HepG2 (cell line): Measurements from ENCODE around the gene DLX1. TPM values are rescaled to one million over a fixed set of nuclear protein-coding genes. Genes with fewer than 3 reads are reported as not detected.

Experiments
- ATF5 ChIP-seq: sonication (generic); formaldehyde crosslinking; IDR thresholded peaks from 2 replicates; pipeline ENCODE4 v1.4.0; 2020; ENCODE audit warnings: mild to moderate bottlenecking, low read depth, missing genetic modification reagents
- ATF7 ChIP-seq, 2 experiments: fragments of 450-650 bp in 1 of 2; sonication (generic) in 1 of 2; formaldehyde crosslinking in 1 of 2; IDR thresholded peaks; 2 replicates each; pipeline versions ENCODE4 v1.4.0 to v1.6.1; 2016 to 2020; ENCODE audit warnings: antibody characterized with exemption in 1 of 2, mild to moderate bottlenecking in 1 of 2, missing genetic modification reagents in 1 of 2
- EZH2 ChIP-seq: conservative IDR thresholded peaks from 2 replicates; pipeline ENCODE4 v1.6.1; 2012; ENCODE audit warnings: mild to moderate bottlenecking, low read depth, low read length, moderate library complexity
- HDAC1 ChIP-seq: sonication (generic); formaldehyde crosslinking; IDR thresholded peaks from 2 replicates; pipeline ENCODE4 v1.5.1; 2020; ENCODE audit warnings: mild to moderate bottlenecking, missing genetic modification reagents
- MEF2D ChIP-seq: sonication (generic); formaldehyde crosslinking; IDR thresholded peaks from 2 replicates; pipeline ENCODE4 v1.5.1; 2020; ENCODE audit warnings: mild to moderate bottlenecking, missing genetic modification reagents
- MEIS1 ChIP-seq: sonication (generic); formaldehyde crosslinking; IDR thresholded peaks from 2 replicates; pipeline ENCODE4 v1.9.0; 2021; ENCODE audit warnings: mild to moderate bottlenecking, missing genetic modification reagents, moderate library complexity, borderline replicate concordance
- NR2F1 ChIP-seq, 2 experiments: fragments of 450-650 bp in 1 of 2; formaldehyde crosslinking in 1 of 2; IDR thresholded peaks; 2 replicates each; pipeline versions ENCODE4 v1.5.0 to v1.6.1; 2016 to 2020; ENCODE audit warnings: mild to moderate bottlenecking in 1 of 2, missing compliant biosample characterization in 1 of 2, missing genetic modification reagents in 1 of 2, moderate library complexity in 1 of 2
- PHF5A ChIP-seq: IDR thresholded peaks from one replicate; pipeline ENCODE4 v1.6.1; 2018; ENCODE audit warnings: low read depth, missing genetic modification reagents; ENCODE audit not compliant: unreplicated experiment
- ZFP37 ChIP-seq: sonication (generic); formaldehyde crosslinking; IDR thresholded peaks from 2 replicates; pipeline ENCODE4 v1.4.0; 2020; ENCODE audit warnings: missing genetic modification reagents, borderline replicate concordance
- ZNF12 ChIP-seq: sonication (generic); formaldehyde crosslinking; IDR thresholded peaks from 2 replicates; pipeline ENCODE4 v1.5.0; 2020; ENCODE audit warnings: missing genetic modification reagents
- ZNF207 ChIP-seq: fragments of 450-650 bp; IDR thresholded peaks from 2 replicates; pipeline ENCODE4 v1.6.1; 2016; ENCODE audit warnings: antibody characterized with exemption, borderline replicate concordance
- ZNF431 ChIP-seq: sonication (generic); formaldehyde crosslinking; IDR thresholded peaks from 2 replicates; pipeline ENCODE4 v1.9.0; 2022; ENCODE audit warnings: missing genetic modification reagents, low read depth, mild to moderate bottlenecking, borderline replicate concordance
- ZNF556 ChIP-seq: sonication (generic); formaldehyde crosslinking; IDR thresholded peaks from 2 replicates; pipeline ENCODE4 v1.4.0; 2020; ENCODE audit warnings: mild to moderate bottlenecking, missing genetic modification reagents, borderline replicate concordance
- polyA plus RNA-seq, 8 experiments: library from polyadenylated mRNA; depleted of rRNA in 3 of 8; stranded (reverse) in 7 of 8; unstranded in 1 of 8; fragments of >200 nt; fragmentation: Illumina TruSeq in 4 of 8; extraction: Trizol in 4 of 8; gene quantifications; 2 replicates each; pipeline versions ENCODE4 v1.2.1 to v1.2.3, GENCODE V29; 2011 to 2016; ENCODE audit warnings: low read depth in 4 of 8, missing spikeins in 1 of 8, mixed read lengths in 1 of 8; ENCODE audit not compliant: insufficient read depth in 1 of 8
- total RNA-seq, 5 experiments: library from RNA; depleted of rRNA; stranded (reverse); fragments of >200 nt; fragmentation: Illumina TruSeq; extraction: Trizol; gene quantifications; 2 replicates each; pipeline ENCODE4 v1.2.3, GENCODE V29; 2016; ENCODE audit warnings: low read depth in 1 of 5
- TF ChIP-seq, protein P1 (sequence below): sonication (generic); formaldehyde crosslinking; IDR thresholded peaks from 2 replicates; pipeline ENCODE4 v1.4.0; 2020; ENCODE audit warnings: missing genetic modification reagents
- TF ChIP-seq, protein P2 (sequence below): sonication (generic); formaldehyde crosslinking; IDR thresholded peaks from 2 replicates; pipeline ENCODE4 v1.4.0; 2020; ENCODE audit warnings: missing genetic modification reagents
- TF ChIP-seq, protein P3 (sequence below): sonication (generic); formaldehyde crosslinking; IDR thresholded peaks from 2 replicates; pipeline ENCODE4 v1.5.0; 2020; ENCODE audit warnings: missing genetic modification reagents

Gene DLX1
- total and polyA plus RNA-seq, 2 of the 13 experiments (the other 11 are each of a cell fraction or from before 2014, with no cell fraction given) = 0.18 to 0.86 TPM

GRCh38 chr2:172102391-172103359 is 17.4 kb downstream of the DLX1 start, which contains the start of gene DLX2 (continued):
- TF ChIP-seq EZH2 = no peak
- TF ChIP-seq, protein P1, sequence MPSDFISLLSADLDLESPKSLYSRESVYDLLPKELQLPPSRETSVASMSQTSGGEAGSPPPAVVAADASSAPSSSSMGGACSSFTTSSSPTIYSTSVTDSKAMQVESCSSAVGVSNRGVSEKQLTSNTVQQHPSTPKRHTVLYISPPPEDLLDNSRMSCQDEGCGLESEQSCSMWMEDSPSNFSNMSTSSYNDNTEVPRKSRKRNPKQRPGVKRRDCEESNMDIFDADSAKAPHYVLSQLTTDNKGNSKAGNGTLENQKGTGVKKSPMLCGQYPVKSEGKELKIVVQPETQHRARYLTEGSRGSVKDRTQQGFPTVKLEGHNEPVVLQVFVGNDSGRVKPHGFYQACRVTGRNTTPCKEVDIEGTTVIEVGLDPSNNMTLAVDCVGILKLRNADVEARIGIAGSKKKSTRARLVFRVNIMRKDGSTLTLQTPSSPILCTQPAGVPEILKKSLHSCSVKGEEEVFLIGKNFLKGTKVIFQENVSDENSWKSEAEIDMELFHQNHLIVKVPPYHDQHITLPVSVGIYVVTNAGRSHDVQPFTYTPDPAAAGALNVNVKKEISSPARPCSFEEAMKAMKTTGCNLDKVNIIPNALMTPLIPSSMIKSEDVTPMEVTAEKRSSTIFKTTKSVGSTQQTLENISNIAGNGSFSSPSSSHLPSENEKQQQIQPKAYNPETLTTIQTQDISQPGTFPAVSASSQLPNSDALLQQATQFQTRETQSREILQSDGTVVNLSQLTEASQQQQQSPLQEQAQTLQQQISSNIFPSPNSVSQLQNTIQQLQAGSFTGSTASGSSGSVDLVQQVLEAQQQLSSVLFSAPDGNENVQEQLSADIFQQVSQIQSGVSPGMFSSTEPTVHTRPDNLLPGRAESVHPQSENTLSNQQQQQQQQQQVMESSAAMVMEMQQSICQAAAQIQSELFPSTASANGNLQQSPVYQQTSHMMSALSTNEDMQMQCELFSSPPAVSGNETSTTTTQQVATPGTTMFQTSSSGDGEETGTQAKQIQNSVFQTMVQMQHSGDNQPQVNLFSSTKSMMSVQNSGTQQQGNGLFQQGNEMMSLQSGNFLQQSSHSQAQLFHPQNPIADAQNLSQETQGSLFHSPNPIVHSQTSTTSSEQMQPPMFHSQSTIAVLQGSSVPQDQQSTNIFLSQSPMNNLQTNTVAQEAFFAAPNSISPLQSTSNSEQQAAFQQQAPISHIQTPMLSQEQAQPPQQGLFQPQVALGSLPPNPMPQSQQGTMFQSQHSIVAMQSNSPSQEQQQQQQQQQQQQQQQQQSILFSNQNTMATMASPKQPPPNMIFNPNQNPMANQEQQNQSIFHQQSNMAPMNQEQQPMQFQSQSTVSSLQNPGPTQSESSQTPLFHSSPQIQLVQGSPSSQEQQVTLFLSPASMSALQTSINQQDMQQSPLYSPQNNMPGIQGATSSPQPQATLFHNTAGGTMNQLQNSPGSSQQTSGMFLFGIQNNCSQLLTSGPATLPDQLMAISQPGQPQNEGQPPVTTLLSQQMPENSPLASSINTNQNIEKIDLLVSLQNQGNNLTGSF = peak; percentile 98
- TF ChIP-seq ZNF556 (CRISPR knock-in tag) = 0 out of 2 replicates have a peak, but pooled peaks have one; percentile 15
- TF ChIP-seq HDAC1 (CRISPR knock-in tag) = no peak; the same call in 1 of the 2 replicates
- TF ChIP-seq NR2F1 (CRISPR knock-in tag; IDR thresholded peaks at IDR 0.05) = 0 out of 4 replicates have a peak, but pooled peaks of 1 of the 2 experiments have one; percentile 12
- TF ChIP-seq ZFP37 = peak; percentile 88; the same call in 1 of the 2 replicates
- TF ChIP-seq MEIS1 (CRISPR knock-in tag) = no peak
- no peak for TF ChIP-seq PHF5A (CRISPR knock-in tag)
- no peak for TF ChIP-seq ZNF207
- no peak for TF ChIP-seq ATF5 (CRISPR knock-in tag)
- no peak; the same call in 1 of the 2 replicates for TF ChIP-seq MEF2D
- TF ChIP-seq, protein P2, sequence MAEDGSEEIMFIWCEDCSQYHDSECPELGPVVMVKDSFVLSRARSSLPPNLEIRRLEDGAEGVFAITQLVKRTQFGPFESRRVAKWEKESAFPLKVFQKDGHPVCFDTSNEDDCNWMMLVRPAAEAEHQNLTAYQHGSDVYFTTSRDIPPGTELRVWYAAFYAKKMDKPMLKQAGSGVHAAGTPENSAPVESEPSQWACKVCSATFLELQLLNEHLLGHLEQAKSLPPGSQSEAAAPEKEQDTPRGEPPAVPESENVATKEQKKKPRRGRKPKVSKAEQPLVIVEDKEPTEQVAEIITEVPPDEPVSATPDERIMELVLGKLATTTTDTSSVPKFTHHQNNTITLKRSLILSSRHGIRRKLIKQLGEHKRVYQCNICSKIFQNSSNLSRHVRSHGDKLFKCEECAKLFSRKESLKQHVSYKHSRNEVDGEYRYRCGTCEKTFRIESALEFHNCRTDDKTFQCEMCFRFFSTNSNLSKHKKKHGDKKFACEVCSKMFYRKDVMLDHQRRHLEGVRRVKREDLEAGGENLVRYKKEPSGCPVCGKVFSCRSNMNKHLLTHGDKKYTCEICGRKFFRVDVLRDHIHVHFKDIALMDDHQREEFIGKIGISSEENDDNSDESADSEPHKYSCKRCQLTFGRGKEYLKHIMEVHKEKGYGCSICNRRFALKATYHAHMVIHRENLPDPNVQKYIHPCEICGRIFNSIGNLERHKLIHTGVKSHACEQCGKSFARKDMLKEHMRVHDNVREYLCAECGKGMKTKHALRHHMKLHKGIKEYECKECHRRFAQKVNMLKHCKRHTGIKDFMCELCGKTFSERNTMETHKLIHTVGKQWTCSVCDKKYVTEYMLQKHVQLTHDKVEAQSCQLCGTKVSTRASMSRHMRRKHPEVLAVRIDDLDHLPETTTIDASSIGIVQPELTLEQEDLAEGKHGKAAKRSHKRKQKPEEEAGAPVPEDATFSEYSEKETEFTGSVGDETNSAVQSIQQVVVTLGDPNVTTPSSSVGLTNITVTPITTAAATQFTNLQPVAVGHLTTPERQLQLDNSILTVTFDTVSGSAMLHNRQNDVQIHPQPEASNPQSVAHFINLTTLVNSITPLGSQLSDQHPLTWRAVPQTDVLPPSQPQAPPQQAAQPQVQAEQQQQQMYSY (CRISPR knock-in tag) = peak; percentile 79
- TF ChIP-seq, protein P3, sequence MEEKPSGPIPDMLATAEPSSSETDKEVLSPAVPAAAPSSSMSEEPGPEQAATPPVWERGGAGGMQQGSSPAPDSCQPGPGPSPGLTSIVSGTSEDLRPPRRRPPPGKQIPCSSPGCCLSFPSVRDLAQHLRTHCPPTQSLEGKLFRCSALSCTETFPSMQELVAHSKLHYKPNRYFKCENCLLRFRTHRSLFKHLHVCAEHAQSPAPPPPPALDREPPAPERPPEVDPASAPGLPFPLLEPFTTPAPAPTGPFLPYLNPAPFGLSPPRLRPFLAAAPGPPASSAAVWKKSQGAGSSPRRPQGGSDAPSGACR (CRISPR knock-in tag) = peak; percentile 69; the same call in 1 of the 2 replicates
- TF ChIP-seq ATF7 (IDR thresholded peaks at IDR 0.05) = no peak
- no peak for TF ChIP-seq ATF7 (CRISPR knock-in tag; IDR thresholded peaks at IDR 0.05)
- peak; percentile 81; the same call in 1 of the 2 replicates for TF ChIP-seq ZNF431 (CRISPR knock-in tag)
- TF ChIP-seq ZNF12 (CRISPR knock-in tag) = 0 out of 2 replicates have a peak, but pooled peaks have one; percentile 33
